Putamen (tissue), 1 donor: ENCODE data around the gene DIS3L2.
"Not testable (repeated sequence)": the region's sequence is repeated elsewhere in the genome, so short reads cannot be mapped to it uniquely, and the experiment has no call there.

Experiments
- DNase-seq: peaks from one replicate; pipeline ENCODE4 v3.0.0-alpha.2; 2016; ENCODE audit warnings: low spot score

DIS3L2 gene

DNA sequence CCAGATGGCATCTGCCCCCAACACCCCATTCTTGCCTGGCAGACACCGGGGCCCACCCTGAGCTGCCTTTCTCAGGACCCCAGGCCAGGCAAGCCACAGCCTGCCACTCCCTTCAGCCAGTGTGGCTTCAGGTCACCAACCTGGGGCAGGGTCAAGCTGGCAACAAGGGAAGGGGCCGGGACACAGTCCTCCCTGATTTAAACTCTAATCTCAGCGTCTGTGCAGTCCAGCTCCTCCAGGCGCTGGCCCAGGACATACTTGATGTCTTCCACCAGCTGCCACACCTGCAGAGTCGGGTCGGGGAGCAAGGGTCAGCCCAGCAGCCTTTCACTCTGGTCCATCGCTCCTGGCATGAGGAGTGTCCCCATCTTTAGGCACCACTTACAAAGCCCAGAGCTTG, 388.0 kb downstream of the DIS3L2 start:
- no peak for DNase-seq

DNA sequence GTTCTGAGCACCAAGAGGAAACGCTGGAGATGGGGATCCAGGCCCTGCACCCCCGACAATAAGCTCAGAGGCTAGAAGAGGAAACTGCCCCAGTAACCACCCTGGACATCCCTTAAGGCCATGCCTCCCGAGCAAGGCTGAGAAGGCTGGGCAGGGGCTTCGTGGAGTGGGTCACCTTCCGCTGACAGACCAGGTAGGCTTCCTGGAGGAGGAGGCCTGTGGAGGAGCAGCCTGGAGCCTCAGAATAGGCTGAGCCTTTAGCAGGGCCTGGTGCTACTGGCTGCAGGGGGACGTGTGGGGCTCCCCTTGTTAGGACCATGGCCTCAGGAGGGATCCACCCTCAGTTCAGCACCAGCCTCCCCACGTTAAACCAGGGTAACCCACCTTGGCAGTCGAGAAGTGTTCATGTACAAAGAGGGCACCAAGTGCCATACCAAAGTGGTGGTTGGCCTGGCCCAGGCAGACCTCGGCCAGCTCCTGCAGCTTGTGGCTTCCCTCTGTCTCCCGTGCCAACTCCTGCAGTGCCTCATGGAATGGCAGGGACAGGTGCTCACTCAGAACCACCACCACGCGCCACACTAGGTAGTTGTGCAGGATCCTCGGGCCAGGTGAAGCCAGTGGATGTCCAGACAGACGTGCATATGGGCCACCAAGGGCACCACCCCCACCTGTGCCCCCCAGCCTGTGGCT, 388.6 kb downstream of the DIS3L2 start:
- DNase-seq = no peak

DNA sequence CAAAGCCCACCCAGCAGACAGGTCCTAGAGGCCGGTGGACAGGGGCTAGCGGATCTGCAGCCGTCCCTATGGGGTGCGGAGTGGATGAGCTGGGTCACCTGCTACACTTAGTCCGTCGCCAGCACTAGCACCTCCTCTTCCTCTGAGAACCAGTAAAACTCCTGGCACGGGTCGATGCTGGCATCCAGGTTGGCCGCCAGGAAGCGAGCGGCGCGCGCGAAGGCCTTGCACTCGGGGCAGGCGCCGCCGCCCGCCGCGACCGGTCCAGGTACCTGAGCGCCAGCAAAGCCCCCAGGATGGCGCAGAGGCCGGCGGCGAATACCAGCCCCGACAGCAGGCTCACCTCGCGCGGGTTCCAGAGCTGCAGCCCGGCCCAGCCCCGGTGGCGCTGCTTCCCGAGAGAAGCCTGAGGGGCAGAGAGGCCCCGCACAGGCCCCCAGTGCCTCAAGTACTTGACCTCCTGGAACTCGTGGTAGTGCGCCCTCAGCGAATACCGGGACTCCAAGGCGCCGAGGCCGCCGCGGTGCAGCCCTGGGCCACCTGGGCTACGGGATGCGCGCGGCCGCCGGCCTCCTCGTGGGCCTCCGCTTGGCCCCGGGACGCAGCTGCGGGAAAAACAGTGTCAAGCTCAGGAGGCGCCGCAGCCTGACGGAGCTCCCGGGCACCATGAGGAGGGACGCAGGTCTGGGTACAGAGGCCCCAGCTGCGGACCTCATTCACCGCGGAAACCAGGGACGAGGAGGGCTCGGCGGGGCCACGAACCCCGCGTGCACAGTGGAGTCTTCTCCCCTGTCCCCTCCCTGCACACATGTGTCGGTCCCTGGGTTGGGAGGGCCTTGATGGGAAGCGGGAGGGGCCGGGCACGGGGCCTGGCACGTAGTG, 389.5 kb downstream of the DIS3L2 start:
- no peak for DNase-seq

DNA sequence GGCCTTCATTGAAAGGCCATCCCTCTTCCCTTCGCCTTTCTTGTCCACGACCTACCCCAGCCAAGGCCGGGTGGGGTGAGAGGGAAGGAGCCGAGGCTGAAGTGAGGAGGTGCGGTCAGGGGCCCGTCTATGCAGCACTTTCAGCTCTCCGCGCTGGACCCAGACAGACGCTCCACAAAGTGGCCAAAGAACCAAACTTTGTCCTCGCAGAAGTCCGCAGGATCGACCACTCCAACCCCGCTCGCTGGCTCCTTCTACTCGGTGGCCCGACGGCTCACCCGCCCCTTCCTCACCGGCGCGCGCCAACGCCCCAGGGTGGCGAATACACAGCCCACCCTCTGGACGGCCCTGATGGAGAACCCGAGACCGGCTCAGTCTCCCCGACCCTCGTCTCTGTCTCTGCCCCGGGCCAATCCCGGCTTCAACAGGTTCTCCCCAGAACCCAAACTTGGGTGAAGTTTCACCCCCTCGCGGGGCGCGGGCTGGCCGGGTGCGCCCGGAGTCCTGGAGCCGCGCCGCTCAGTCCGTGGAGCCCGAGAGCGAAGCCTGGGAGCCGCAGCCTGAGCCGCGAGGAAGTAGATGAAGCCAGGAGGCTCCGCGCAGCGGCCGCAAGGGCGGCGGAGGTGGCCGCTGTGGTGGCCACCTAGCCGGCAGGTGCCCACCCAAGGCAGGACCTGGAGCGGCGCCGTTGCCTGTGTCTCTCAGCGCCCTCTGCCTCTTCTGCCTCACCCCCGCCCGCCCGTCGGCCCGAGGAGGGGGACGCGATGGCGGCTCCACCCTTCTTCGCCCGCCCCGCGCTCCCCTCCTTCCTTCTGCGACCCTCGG, 390.4 kb downstream of the DIS3L2 start:
- no peak for DNase-seq

DNA sequence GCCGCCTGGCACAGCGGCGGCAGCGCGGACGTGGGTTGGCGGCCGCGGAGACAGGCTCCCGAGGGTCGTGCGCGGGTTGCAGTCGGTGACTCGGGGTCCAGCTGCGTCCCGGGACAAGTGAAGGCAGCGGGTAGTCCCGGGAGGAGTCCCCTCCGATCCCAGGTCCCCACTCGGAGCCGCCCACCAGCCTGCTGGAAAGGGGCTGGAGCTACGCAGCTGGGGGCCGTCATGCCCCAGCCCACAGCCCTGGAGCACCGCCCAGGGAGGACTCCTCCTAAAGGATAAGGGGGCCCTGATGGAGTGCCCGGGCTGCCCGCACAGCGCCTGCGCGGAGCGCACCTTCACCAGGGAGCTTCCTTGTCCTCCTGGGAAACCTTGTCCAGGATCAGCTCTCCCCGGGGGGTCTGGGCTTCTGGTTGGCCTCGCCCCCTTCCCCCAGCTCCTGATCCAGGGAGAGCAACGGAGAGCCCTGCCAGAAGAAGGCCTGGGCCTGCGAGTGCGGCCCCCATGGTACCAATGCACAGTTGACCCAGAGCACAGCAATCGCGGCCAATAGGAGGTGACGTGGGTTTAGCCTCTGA, 391.1 kb downstream of the DIS3L2 start:
- DNase-seq = no peak

DNA sequence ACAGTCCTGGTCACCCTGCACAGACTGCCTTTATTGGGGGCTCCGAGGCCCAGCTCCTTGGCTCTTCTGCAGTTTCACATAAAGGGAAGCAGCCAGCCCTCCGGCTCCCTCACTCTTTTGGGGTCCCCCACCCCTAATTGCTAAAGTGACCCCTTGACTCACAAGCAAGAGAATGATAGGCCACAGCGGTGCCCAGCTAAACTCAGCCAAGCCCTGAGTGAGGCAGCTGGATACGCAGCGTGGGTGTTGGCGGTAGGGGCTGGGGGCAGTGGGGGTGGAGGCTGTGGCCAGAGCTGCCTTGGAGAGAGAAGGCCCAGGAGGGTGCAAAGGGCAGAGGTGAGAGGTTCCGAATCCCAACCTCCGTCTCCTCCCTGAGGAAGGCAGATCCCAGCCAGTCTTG, 391.6 kb downstream of the DIS3L2 start:
- DNase-seq = no peak

DNA sequence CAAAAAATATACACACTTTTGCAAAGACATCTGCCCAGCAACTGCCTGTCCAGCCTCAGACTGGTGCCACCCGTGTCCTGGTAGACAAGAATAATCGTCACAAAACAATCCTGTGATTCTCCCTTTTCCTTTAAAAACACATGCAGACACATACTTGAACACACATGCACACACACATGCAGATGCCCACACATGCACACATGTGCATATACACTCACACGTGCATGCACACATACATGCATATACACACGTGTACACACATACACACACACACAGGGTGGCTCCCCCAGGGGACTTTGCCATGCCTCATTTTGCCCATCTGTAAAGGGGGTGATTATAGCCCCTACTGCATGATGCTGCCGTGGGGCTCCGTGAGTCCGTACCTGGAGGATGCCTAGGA, 392.1 kb downstream of the DIS3L2 start:
- DNase-seq = no peak

DNA sequence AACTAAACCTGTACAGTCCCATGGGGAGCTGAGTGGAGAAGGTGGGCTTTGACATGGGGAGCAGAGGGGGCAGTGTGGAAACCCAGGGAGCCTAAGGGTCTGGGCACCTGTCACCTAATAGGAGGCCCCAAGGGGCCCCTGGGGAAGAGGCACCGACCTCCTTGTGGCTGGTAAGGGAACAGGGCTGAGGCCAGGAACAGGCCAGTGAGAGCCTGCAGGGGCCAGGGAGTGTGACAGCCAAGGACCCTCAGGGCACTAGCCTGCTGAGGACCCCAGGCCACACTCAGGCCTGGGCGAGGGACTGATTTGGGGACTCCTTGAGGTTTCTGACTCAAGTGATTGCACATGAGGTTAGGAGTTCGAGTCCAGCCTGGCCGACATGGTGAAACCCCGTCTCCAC, 392.6 kb downstream of the DIS3L2 start:
- no peak for DNase-seq

DNA sequence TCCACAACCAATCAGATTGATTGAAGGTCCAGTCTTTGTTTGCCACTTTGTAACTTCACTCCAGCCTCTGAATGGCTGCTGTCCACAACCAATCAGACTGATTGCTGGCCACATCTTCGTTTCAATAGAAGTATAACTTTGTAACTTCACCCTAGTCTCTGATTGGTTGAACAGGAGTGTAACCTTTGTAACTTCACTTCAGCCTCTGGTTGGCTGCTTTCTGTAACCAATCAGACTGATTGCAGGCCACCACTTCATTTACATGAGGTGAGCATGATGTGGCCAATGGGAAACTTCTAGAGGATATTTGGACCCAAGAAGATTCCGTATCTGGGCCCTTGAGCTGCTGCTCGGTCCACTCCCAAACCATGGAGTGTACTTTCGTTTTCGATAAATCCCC, 400.1 kb downstream of the DIS3L2 start:
- no peak for DNase-seq

DNA sequence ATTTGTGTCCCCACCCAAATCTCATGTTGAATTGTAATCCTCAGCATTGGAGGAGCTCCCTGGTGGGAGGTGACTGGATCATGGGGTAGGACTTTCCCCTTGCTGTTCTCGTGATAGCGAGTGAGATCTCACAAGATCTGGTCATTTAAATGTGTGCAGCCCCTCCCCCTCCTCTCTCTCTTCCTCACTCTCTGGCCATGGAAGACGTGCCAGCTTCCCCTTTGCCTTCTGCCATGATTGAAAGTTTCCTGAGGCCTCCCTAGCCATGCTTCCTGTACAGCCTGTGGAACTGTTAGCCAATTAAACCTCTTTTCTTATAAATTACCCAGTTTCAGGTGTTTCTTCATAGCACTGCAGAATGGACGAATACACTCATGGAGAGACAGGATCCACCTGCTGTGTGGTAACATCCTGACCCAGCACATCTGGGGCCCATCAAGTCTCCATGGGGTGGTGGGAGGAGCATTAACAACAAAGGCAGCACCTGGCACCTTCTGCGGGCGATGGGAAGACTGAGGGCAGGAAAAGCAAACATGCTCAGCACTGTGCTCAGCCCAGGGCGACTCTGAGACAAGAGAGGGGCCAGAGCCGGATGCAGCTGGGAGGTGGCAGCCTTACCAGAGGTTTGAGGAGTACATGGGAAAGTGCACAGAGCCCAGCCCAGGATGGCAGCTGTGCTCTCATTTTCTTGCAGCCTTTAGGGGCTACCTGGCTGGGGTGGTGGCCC, 400.8 kb downstream of the DIS3L2 start:
- DNase-seq = no peak

DNA sequence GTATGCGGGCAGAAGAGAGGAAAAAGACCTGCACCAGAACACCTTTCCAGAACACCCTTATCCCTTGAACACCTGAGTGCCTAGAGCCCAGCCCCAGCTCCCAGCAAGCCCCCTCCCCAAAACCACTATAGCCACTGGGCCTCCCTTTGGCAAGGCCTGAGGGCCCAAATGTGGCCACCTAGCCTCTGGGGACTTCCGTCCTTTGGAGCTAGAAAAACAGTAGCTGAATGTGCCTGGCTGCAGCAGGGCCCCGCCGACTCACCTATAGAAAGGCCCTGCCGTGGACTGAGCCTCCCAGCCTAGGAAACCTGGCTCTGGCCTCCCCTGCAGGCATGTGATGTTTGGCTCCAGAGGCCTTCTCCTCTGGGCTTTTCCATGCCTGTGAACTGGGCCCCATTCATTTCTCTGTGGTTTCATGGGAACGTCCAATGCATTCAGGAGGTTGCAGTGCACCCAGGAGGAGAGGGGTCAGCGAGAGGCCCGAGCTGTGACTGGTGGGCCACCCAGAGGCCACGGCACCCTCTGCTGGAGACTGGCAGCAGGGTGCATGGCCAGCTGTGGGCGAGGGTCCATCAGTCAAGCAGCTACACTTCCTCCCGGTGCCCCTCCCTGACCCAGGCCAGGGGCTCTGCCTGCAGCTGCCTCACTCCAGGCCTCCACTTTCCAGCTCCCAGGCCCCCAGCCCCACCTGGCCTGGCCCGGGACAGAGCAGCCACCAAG, 401.7 kb downstream of the DIS3L2 start:
- DNase-seq = not testable (repeated sequence)

DNA sequence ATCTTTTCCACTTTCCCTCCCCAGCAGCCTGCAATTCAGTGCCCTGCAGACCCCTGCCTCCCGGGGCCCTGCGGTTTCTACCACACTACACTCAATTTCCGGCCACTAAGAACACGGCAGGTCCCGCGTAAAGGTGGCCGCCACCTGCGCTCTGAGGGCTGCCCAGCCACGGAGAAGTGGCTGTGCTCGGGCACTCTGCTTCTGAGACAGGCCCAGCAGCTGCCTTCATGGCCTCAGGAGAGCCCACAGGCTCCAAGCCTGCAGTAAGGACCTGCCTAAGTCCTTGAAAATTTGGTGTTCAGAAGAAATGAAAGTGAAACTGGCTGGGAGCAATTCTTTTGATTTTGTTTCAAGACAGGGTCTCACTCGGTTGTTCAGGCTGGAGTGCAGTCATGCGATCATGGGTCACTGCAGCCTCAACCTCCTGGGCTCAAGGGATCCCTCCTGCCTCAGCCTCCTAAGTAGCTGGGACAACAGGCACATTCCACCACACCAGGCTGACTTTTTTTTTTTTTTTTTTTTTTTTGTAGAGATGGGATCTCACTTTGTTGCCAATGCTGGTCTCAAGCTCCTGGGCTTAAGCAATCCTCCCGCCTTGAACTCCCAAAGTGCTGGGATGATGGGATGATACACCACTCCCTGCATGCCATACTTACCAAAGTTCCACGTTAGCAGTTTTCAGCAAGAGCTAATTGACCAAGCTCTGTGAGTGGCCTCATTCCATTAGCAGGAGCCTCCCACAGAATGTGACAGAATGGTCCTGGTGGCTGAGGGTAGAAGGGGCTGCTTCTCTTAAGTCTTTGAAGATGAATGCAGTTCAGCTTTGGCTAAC, 402.5 kb downstream of the DIS3L2 start:
- no peak for DNase-seq

DNA sequence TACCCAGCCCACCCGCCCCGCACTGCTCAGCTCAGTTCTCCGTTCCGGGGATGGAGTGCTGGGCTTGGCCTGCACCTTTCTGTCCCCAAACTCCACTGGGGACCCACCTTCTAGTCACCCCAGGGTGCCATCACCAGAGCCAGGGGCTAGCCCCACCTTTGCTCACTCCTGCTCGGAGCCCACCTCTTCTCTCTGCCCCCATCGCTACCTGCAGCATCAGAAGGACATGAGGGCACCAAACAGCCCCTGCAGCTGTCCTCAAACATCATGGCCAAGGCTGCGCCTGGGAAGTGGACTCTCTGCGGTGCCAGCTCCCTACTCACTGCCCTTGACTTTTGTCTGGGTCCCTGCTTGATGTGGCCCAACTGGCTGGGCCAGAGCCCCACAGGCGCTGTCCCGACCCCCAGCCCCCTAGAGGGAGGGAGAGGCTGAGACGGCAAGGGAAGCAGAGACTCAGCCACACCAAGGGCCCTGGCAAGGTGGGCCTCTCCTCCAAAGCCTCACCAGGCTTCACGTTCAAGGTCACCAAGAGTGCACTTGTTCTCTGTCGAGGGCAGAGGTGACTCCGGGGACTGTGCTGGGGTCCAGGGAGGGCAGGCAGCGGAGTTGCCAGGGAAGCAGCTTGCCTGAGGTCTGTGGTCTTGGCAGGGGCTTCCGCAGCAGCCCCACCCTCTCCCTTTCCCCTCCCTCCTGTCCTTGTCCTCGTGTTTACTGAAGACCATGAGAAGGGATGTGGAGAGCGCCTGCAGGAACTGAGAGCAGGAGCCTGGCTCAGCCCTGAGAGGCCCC, 403.5 kb downstream of the DIS3L2 start:
- not testable (repeated sequence) for DNase-seq

DNA sequence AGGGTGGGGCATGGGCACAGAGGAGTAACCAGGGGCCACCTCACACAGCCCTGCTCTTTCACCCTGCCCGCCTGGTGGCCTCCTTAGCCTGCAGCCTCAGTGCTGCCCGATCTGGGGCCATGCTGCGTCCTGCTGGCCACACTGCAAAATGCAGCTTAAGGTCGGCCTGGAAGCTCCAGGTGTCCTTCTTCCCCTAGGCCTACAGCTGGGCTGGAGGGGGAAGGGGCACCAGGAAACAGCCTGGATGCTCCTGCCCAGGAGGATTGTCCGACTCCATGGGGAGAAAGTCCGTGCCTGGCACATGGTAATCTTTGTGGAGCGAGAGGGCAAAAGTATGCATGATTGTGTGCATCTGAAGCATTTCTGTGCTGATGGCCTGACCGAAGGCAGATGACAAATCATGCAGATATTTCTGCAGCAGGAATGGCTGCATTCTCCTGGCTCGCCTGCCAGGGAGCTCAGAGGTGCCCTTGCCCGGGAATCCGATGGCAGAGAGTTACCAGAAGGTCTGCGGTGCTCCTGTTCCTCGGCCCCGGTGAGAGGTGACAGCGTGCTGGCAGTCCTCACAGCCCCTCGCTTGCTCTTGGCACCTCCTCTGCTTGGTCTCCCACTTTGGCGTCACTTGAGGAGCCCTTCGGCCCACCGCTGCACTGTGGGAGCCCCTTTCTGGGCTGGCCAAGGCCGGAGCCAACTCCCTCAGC, 404.3 kb downstream of the DIS3L2 start:
- DNase-seq = no peak

DNA sequence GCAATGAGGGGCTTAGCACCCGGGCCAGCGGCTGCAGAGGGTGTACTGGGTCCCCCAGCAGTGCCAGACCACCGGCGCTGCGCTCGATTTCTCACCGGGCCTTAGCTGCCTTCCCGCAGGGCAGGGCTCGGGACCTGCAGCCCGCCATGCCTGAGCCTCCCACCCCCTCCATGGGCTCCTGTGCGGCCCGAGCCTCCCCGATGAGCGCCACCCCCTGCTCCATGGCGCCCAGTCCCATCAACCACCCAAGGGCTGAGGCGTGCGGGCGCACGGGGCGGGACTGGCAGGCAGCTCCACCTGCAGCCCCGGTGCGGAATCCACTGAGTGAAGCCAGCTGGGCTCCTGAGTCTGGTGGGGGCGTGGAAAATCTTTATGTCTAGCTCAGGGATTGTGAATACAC, 404.9 kb downstream of the DIS3L2 start:
- DNase-seq = not testable (repeated sequence)

DNA sequence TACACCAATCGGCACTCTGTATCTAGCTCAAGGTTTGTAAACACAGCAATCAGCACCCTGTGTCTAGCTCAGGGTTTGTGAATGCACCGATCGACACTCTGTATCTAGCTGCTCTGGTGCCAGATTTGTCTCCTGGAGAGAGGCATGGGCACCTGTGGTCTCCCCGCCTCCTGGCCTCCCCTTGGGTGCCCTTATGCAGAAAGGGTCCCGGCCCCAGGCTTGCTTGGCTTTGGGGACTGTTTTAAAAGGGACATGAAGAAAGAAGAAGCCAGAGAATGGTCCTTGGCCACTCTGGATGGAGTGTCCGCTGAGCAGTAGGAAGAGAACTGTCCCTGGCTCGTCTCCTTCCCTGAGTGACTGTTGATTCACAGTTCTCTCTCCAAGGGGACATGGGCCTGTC, 405.5 kb downstream of the DIS3L2 start:
- no peak for DNase-seq

DNA sequence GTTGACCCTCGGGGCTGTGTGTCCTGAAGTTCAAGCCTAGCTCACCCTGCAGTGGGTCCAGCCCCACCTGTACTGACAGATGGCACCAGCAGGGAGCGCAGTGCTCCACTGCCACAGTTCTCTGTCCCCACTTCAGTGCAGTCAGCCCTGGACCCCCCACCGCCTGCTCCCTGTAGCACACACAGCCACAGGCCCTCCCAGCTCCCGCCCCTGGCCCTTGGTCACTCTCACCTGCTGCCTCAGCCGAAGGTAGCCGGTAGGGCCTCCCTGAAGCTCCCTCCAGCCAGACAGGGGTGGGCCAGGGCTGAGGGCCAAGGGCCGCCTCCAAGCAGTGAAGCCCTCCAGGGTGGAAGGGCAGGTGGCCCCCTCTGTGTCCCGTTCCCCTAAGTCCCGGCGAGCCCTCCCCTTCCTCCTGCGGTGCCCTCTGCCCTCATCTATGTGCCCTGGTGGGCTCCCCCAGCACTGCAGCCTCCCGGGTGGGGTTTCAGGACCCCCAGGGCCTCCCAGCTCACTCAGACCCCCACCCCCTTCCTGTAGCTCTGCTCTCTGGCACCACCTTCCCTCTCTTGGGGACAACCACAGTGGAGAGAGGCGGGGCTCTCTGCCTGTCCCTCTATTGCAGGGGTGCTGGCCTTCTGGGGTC, 406.2 kb downstream of the DIS3L2 start:
- no peak for DNase-seq

DNA sequence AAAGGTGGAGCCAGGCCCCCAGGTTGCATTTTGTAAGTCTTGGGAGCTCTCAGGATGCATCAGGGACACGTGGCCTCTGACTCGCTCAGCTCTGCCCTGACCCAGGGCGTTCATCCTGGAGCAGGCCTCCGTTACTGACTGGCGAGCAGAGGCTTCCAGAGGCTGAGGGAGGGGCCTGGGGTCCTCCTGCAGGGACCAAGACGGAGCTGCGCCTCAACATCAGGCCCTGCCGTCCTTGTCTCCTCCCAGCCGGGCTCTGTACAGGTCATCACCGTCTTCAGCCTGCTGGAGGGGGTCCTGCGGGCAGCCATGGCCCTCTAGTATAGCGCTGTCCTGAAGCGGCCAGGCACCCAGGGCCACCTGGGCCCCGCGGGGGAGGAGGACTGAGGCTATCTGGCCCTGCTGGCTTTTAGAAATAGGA, 406.8 kb downstream of the DIS3L2 start:
- DNase-seq = no peak
